IMR-90 (cell line): Measurements from ENCODE around the gene GMPPA. TPM values are rescaled to one million over a fixed set of nuclear protein-coding genes. Genes with fewer than 3 reads are reported as not detected.
A peak's percentile ranks its signal among the peaks of the same experiment; 100 is the strongest.

ENCODE experiments used
- ATAC-seq: fragments of 200-7000 bp; cut with Tn5 transposase; 2 replicates; pipeline ENCODE4 v1.9.1; 2020; ENCODE audit warnings: low read depth, mild to moderate bottlenecking, moderate library complexity
- BruUV-seq: library from RNA; stranded (reverse); fragments of 400-500 nt; replicated peaks from 2 replicates; lab custom pipeline; 2021; lab: Mats Ljungman, UMichigan
- CTCF ChIA-PET: fragments of 300-600 bp; formaldehyde crosslinking; extraction: SDS; loops from one replicate; lab custom pipeline; 2021; ENCODE audit warnings: antibody characterized with exemption; lab: Yijun Ruan, JAX
- POLR2A ChIA-PET: fragments of 300-600 bp; sonication (Branson Sonifier 250); formaldehyde crosslinking; loops from one replicate; lab custom pipeline; 2022; ENCODE audit warnings: antibody characterized with exemption; ENCODE audit not compliant: unreplicated experiment; lab: Charles Lee
- DNase-seq: peaks from one replicate; pipeline ENCODE4 v3.0.0; 2013
- H2AFZ ChIP-seq: replicated peaks from 2 replicates; pipeline ENCODE3; 2013; ENCODE audit warnings: low read length, mild to moderate bottlenecking; ENCODE audit not compliant: poor library complexity
- H2AK5ac ChIP-seq: 2 replicates; pipeline ENCODE4 v1.6.1; 2013; ENCODE audit warnings: low read depth, low read length, inconsistent platforms
- H2AK9ac ChIP-seq: replicated peaks from 2 replicates; pipeline ENCODE3; 2013; ENCODE audit warnings: mild to moderate bottlenecking, low read depth, low read length, moderate library complexity; ENCODE audit not compliant: poor library complexity
- H2BK120ac ChIP-seq: 2 replicates; pipeline ENCODE4 v1.6.1; 2013; ENCODE audit warnings: low read depth, low read length, inconsistent platforms
- H2BK15ac ChIP-seq: 3 replicates; pipeline ENCODE4 v1.6.1; 2013; ENCODE audit warnings: low read depth, low read length, inconsistent platforms
- H2BK20ac ChIP-seq: 2 replicates; pipeline ENCODE4 v1.6.1; 2013; ENCODE audit warnings: low read depth, mild to moderate bottlenecking, inconsistent platforms, low read length, moderate library complexity
- H2BK5ac ChIP-seq: 2 replicates; pipeline ENCODE4 v1.6.1; 2013; ENCODE audit warnings: mild to moderate bottlenecking, low read depth, low read length, inconsistent platforms; ENCODE audit not compliant: poor library complexity, severe bottlenecking
- H3K14ac ChIP-seq: replicated peaks from 2 replicates; pipeline ENCODE4 v1.6.1; 2013; ENCODE audit warnings: low read depth, low read length, inconsistent platforms
- H3K18ac ChIP-seq: 2 replicates; pipeline ENCODE4 v1.6.1; 2013; ENCODE audit warnings: low read depth, low read length, control low read depth
- H3K23ac ChIP-seq: 2 replicates; pipeline ENCODE4 v1.6.1; 2013; ENCODE audit warnings: low read depth, low read length, inconsistent platforms
- H3K27ac ChIP-seq: 2 replicates; pipeline ENCODE4 v1.5.1; 2013; ENCODE audit warnings: mild to moderate bottlenecking, control low read depth, low read length; ENCODE audit not compliant: insufficient read depth
- H3K27me3 ChIP-seq: 2 replicates; pipeline ENCODE4 v1.6.1; 2013; ENCODE audit warnings: low read length; ENCODE audit not compliant: control insufficient read depth, insufficient read depth
- H3K36me3 ChIP-seq: 2 replicates; pipeline ENCODE4 v1.6.1; 2013; ENCODE audit warnings: low read length, mixed read lengths; ENCODE audit not compliant: control insufficient read depth, insufficient read depth
- H3K4ac ChIP-seq: 2 replicates; pipeline ENCODE4 v1.6.1; 2013; ENCODE audit warnings: low read depth, low read length, inconsistent platforms
- H3K4me1 ChIP-seq: 2 replicates; pipeline ENCODE4 v1.6.1; 2013; ENCODE audit warnings: low read length, mixed read lengths; ENCODE audit not compliant: control insufficient read depth, insufficient read depth
- H3K4me2 ChIP-seq: 2 replicates; pipeline ENCODE4 v1.6.1; 2013; ENCODE audit warnings: low read depth, mild to moderate bottlenecking, control low read depth, low read length, moderate library complexity
- H3K4me3 ChIP-seq: 2 replicates; pipeline ENCODE4 v1.5.1; 2013; ENCODE audit warnings: low read depth, mild to moderate bottlenecking, control low read depth, low read length, moderate library complexity; ENCODE audit not compliant: insufficient read depth
- H3K56ac ChIP-seq: 2 replicates; pipeline ENCODE4 v1.6.1; 2013; ENCODE audit warnings: low read length, inconsistent platforms; ENCODE audit not compliant: insufficient read depth; ENCODE audit errors: extremely low read depth
- H3K79me1 ChIP-seq, 2 experiments: 2 replicates each; pipeline ENCODE4 v1.6.1; 2013; ENCODE audit warnings: low read length in 2 of 2, inconsistent platforms in 1 of 2, low read depth in 1 of 2
- H3K9ac ChIP-seq: 2 replicates; pipeline ENCODE4 v1.6.1; 2013; ENCODE audit warnings: low read depth, low read length, control low read depth
- H3K9me1 ChIP-seq: 2 replicates; pipeline ENCODE4 v1.6.1; 2013; ENCODE audit warnings: low read length, inconsistent platforms; ENCODE audit not compliant: insufficient read depth
- H3K9me3 ChIP-seq: 2 replicates; pipeline ENCODE4 v1.6.1; 2013; ENCODE audit warnings: low read length; ENCODE audit not compliant: control insufficient read depth, insufficient read depth
- H4K20me1 ChIP-seq: 2 replicates; pipeline ENCODE4 v1.6.1; 2013; ENCODE audit warnings: low read length, inconsistent platforms; ENCODE audit not compliant: insufficient read depth
- H4K5ac ChIP-seq: 2 replicates; pipeline ENCODE4 v1.6.1; 2013; ENCODE audit warnings: mild to moderate bottlenecking, low read depth, low read length, control low read depth
- H4K8ac ChIP-seq, 2 experiments: 2 replicates each; pipeline ENCODE4 v1.6.1; 2013; ENCODE audit warnings: low read depth in 2 of 2, low read length in 2 of 2, control low read depth in 1 of 2, inconsistent platforms in 1 of 2
- H4K91ac ChIP-seq: 2 replicates; pipeline ENCODE4 v1.6.1; 2013; ENCODE audit warnings: low read depth, low read length, inconsistent platforms; ENCODE audit not compliant: insufficient read depth
- CEBPB ChIP-seq: IDR thresholded peaks from 2 replicates; pipeline ENCODE4 v1.6.1; 2012; ENCODE audit warnings: low read depth, low read length, improper control_type of control experiment
- CHD1 ChIP-seq: IDR thresholded peaks from 2 replicates; pipeline ENCODE4 v1.6.1; 2012; ENCODE audit warnings: low read depth, low read length, improper control_type of control experiment
- ELK1 ChIP-seq: fragments of 150-350 bp; IDR thresholded peaks from 2 replicates; pipeline ENCODE4 v1.6.1; 2016; ENCODE audit warnings: low read depth, mild to moderate bottlenecking, low read length, moderate library complexity, borderline replicate concordance
- FOS ChIP-seq: fragments of 150-350 bp; IDR thresholded peaks from 2 replicates; pipeline ENCODE4 v1.6.1; 2016; ENCODE audit warnings: low read depth, low read length
- MAFK ChIP-seq: IDR thresholded peaks from 2 replicates; pipeline ENCODE4 v1.6.1; 2012; ENCODE audit warnings: low read depth, low read length, improper control_type of control experiment
- MAZ ChIP-seq: IDR thresholded peaks from 2 replicates; pipeline ENCODE4 v1.6.1; 2012; ENCODE audit warnings: low read depth, mild to moderate bottlenecking, low read length, improper control_type of control experiment, moderate library complexity, borderline replicate concordance
- RAD21 ChIP-seq: IDR thresholded peaks from 2 replicates; pipeline ENCODE4 v1.6.1; 2012; ENCODE audit warnings: low read length, improper control_type of control experiment
- RFX5 ChIP-seq: IDR thresholded peaks from 2 replicates; pipeline ENCODE4 v1.8.0; 2012; ENCODE audit warnings: low read depth, mild to moderate bottlenecking, low read length, moderate library complexity
- USF2 ChIP-seq: fragments of 150-350 bp; IDR thresholded peaks from 2 replicates; pipeline ENCODE4 v1.6.1; 2017; ENCODE audit warnings: mild to moderate bottlenecking, antibody characterized with exemption, low read length, low read depth
- WGBS, 2 experiments: methylation state at CpG; one replicate each; pipeline versions ENCODE4 v1.1.5 to v1.1.7; 2013; ENCODE audit warnings: missing lambda C conversion rate in 2 of 2; ENCODE audit not compliant: insufficient read length in 1 of 2; ENCODE audit errors: extremely low coverage in 2 of 2; 5-methylcytosine and 5-hydroxymethylcytosine counted together
- dilution Hi-C: fragments of 300-500 bp; cut with HindIII; formaldehyde crosslinking; loops from one replicate; pipeline ENCODE4 v1.14.3; 2018; ENCODE audit warnings: low sequenced_read_pairs; ENCODE audit not compliant: unreplicated experiment
- in situ Hi-C: fragments of 300-500 bp; cut with MboI; formaldehyde crosslinking; loops from 3 replicates; pipeline ENCODE4 v1.14.3; 2019; ENCODE audit warnings: low sequenced_read_pairs, inconsistent platforms, mixed read lengths
- intact Hi-C: fragments of 100-400 bp; cut with micrococcal nuclease; formaldehyde crosslinking; loops from 2 replicates; pipeline ENCODE4 v1.10.0; 2022
- polyA plus RNA-seq, 3 experiments: library from polyadenylated mRNA; depleted of rRNA; stranded (reverse); fragments of >200 nt; gene quantifications; 2 replicates each; pipeline ENCODE4 v1.2.3, GENCODE V29; 2012; ENCODE audit warnings: low replicate concordance in 1 of 3
- total RNA-seq: library from RNA; depleted of rRNA; stranded (reverse); fragments of >200 nt; gene quantifications from 2 replicates; pipeline ENCODE4 v1.2.3, GENCODE V29; 2012

The GMPPA gene
- total and polyA plus RNA-seq, 2 of the 4 experiments (the other 2 are of a cell fraction), result 103 to 134 TPM

GRCh38 chr2:219460424-219460926, 38.2 kb upstream of the GMPPA start (continued):
- no peak for TF ChIP-seq USF2

- H2AFZ ChIP-seq, result peak overlapping the region; percentile 6
These were observed 37.6 kb upstream of the GMPPA start for GRCh38 chr2:219461047-219461514.

More at GRCh38 chr2:219461047-219461514, 37.6 kb upstream of the GMPPA start:
- Histone ChIP-seq H3K9me3 (no peaks in the 10 kb centered on the region), H2AK5ac (peak overlapping the region; percentile 79), H3K14ac (no peak overlapping the region), H3K27me3 (no peaks in the 10 kb centered on the region), H3K18ac (peak overlapping the region; percentile 36; the same call in 1 of the 2 replicates), H2BK120ac (peak overlapping the region; percentile 11; the same call in 1 of the 2 replicates), H2BK20ac (0 out of 2 replicates have a peak overlapping the region, but pooled peaks have one; percentile 3), H3K9ac (0 out of 2 replicates have a peak overlapping the region, but pooled peaks have one; percentile 64), H3K9me1 (peaks cover 14% of the 10 kb centered on the region; the same call in 1 of the 2 replicates), H3K4me1 (peaks cover 24% of the 10 kb centered on the region), H3K36me3 (peaks cover 31% of the 10 kb centered on the region; the same call in 1 of the 2 replicates), H4K5ac (peak overlapping the region; percentile 32), H3K4me3 (no peak overlapping the region), H3K27ac (peak overlapping the region; percentile 90), H2BK5ac (peak overlapping the region; percentile 91), H2AK9ac (peak overlapping the region; percentile 94), H3K79me1 (peaks cover 0 to 26% of the 10 kb centered on the region in 2 experiments; a peak in 2 of 4 replicates), H4K20me1 (no peaks in the 10 kb centered on the region; the same call in 1 of the 2 replicates), H3K56ac (no peak overlapping the region), H3K4ac (peak overlapping the region; percentile 70), H3K23ac (no peak overlapping the region), H3K4me2 (peak overlapping the region; percentile 24), H2BK15ac (no peak overlapping the region), H4K91ac (peak overlapping the region; percentile 10), H4K8ac (peak overlapping the region; percentile 82 to 95; a peak in 3 of 4 replicates)
- POLR2A ChIA-PET, result no interaction called here
- in situ Hi-C loops, result loop anchor here (5.0 kb wide), 1 partner anchor 54 kb away; no protein-coding TSS in a partner anchor
- 40% methylated on average over 1 of the region's 11 CpGs; no CpG with 5 or more reads in 1 of the 2 experiments for WGBS, 2 experiments
- CTCF ChIA-PET, result interaction anchor here (2.0 kb wide), 1 partner anchor 30 kb away, joined by 5 read pairs; no protein-coding TSS in a partner anchor
- intact Hi-C loops, result loop anchor here (2.0 kb wide), 1 partner anchor 38 kb away; the partner anchor contains the start of gene GMPPA
- ATAC-seq, result peak; percentile 24
- DNase-seq, result peak; percentile 17
- no TSS peak for BruUV-seq
- no peak for TF ChIP-seq RFX5
- TF ChIP-seq ELK1, result no peak
- no peak for TF ChIP-seq MAZ
- no peak for TF ChIP-seq CHD1
- no peak for TF ChIP-seq FOS
- TF ChIP-seq MAFK, result no peak
- TF ChIP-seq RAD21, result no peak
- no peak for TF ChIP-seq CEBPB
- dilution Hi-C loops, result no loop called here
